NCI-H128 (cell line): ENCODE measurements around the gene ARTN.

Experiments
- DNase-seq: peaks from one replicate; lab custom pipeline; 2025; ENCODE audit not compliant: unreplicated experiment; lab: John Stamatoyannopoulos, UW

The ARTN gene

GRCh38 chr1:43933386-43934100 lies at the start of gene ARTN:
TSS of gene ARTN (plus strand) at chr1:43933801. CDS start at chr1:43935657, 1,856 bp downstream.
- peak; percentile 43 for DNase-seq

DNA sequence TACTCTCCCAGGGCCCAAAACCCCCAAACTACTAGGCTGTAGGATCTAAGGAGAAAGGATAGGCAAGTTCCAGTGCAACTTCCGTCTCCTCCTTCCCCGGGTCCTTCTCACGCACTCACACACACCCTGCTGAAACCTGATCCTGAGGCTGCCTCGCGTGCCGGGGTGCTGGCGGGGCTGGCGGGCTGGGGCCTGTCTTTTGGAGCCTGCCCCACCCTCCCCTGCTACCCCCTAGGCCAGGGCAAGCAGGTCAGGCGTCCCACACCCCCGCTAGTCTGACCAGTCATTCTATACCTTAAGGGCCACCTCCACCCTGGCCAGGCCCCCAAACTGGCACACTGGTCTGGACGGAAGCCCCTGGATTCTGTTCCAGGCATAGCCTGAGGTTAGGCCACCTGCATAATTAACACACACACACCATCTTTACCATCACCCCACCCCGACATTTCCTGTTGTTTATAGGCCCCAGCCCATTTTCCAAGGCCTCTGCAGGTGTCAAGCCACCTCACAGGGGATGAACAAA lies 48.3 kb upstream of the ARTN start:
- DNase-seq = no peak

DNA sequence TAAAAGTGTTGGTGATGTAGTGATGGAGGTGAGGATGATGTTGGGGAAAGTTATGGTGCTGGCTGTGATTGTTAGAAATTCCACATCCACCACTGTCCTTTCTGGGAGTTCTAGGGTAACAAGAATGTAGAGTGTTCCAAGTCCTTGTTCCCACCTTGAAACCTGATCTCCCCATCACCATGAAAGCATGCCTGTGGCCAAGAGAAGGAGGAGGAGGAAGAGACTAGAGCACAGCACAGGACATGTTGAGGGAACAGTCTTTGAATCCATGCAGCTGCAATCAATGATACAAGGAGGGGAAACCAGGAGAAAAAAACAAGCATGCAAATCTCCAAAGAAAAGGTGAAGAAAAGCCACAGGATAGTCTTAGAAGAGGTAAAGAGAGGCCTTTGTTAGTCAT lies 45.9 kb upstream of the ARTN start:
- DNase-seq = no peak

DNA sequence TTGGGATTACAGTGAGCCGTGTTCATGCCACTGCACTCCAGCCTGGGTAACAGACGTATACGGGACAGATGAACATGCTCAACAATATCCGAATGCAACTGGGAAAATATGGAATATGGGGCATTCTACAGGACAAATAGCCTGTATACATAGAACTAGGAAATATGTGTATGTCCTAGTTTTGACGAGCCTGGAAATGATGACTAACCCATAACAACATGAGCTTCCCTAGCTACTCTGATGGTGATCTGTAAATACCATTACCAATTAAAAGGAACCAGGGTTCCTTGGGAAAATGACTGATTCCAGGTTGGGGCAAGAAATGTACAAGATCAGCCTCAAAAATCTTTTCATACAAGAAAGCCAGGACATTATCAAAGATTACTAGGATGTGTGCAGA lies 42.8 kb upstream of the ARTN start:
- DNase-seq = no peak

DNA sequence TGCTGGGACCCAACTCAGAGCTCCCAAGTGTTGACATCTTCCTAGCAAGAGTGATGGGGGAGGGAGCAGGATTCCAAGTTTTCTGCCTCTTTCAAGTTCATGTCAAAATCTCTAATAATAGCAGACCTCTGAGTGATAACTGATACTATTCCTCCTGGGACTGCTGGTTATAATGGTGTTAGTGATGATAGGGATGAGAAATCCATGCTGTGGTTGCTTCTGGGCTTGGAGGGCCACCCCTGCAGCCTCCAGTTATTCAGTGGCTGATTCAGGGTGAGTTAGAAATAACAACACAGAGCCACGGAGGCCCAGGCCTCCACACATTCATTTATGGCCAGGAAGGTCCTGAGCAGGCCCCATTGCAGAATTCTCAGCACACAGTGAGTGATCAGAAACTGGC lies 40.6 kb upstream of the ARTN start:
- DNase-seq = no peak

- DNase-seq = no peak
Observed at GRCh38 chr1:43898981-43899380, 34.6 kb upstream of the ARTN start.

DNA sequence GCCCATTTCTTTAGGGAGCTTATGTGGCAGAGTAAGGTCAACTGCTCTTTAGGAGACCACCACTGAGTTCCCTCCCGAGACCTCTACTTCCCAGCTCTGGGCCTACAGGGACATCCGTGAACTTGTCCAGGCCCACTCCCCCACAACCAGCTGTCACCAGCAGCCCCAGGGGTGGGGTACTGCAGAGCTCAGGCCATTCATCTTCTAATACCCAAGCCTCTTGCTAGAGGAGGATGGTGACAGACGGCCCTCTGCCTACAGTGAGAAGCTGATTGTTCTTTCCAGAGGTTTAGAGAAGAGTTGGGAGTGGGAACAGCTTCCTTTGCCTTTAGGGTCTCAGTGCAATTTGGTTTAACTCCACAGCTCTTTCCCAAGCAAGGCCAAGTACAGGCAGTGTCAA lies 33.2 kb upstream of the ARTN start:
- no peak for DNase-seq

- no peak for DNase-seq
Observed at GRCh38 chr1:43901196-43901961, 32.2 kb upstream of the ARTN start.

- DNase-seq = no peak
Observed at GRCh38 chr1:43902058-43902831, 31.4 kb upstream of the ARTN start.

GRCh38 chr1:43904660-43905551 lies 28.7 kb upstream of the ARTN start:
- DNase-seq = no peak

GRCh38 chr1:43908226-43908625 lies 25.4 kb upstream of the ARTN start:
- no peak for DNase-seq

DNA sequence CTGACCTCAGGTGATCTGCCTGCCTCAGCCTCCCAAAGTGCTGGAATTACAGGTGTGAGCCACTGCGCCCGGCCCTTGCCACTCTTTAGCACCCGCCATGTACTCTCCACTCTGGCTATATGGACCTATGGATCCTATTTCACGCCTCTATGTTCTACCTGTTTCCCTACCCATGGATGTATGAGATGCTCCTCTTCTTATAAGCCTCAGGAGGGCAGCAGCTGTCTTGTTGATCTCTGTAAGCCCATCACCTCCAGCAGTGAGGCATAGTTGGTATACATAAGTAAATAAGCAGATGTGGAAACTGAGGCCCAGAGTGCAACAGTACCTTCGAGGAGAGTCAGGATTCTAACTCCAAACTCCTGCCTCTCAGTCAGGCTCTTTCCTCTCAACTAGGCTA lies 24.7 kb upstream of the ARTN start:
- DNase-seq = no peak

DNA sequence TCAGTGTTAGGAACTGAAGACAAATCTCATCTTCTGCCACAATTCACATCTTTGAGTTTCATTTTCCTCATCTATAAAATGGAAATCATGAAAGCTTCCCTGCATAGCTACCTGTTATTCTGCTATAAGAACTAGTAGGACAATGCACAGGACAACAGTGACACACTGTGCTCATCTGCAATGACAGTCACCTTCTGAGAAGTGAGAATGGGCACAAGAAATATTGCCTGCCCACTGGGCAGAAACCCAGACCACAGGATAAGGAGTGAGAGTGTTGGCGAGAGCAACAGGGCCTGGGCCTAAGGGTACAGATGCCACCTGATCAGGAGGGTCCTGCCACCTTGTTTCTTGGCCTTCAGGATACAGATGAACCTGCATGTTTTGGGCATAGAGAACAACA lies 23.3 kb upstream of the ARTN start:
- DNase-seq = no peak

DNA sequence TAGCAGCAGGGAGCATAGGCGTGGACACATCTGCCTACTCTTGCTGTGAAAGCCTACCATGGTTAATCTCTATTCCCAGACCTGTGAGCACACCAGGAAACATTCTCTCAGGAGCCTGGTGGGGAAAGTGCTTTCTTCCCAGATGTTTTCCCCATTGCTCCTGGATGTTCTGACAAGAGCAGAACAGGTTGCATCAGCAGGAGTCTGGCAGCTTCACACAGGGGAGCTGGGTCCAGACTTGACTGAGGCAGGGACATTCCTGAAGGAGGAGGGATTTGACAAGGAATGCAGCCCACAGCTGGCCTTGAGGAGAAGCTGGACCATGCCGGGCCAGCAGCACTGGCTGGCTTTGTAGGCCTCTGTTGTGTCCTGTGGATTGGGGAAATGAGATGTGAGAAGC lies 21.0 kb upstream of the ARTN start:
- DNase-seq = no peak

- DNase-seq = no peak
Observed at GRCh38 chr1:43913051-43913501, 20.5 kb upstream of the ARTN start.

- DNase-seq = no peak
Observed at GRCh38 chr1:43913666-43914360, 19.8 kb upstream of the ARTN start.

- no peak for DNase-seq
Observed at GRCh38 chr1:43914576-43915525, 18.8 kb upstream of the ARTN start.

- no peak for DNase-seq
Observed at GRCh38 chr1:43919906-43920305, 13.7 kb upstream of the ARTN start.

DNA sequence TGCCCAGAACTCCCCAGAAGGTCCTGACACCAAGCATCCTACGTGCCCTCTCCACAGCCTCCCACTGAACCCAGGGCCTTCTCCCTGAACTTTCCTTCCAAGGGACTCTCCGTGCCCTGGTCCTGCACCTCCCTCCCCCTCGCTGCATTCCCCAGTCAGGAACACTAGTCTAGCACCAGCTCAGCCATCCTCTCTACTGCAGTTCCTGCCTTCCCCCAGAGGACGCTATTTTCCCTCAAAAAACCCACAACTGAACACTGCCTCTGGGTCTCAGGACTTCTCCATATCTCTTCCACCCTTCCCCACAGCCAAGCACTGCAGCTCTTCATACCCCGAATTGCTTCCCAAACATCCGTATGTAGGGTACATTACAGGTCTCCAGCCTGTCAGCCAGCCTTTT lies 12.6 kb upstream of the ARTN start:
- no peak for DNase-seq
